Superior temporal gyrus (tissue), 1 donor: ENCODE results near the gene PKLR.
"Not testable (repeated sequence)": the region's sequence is repeated elsewhere in the genome, so short reads cannot be mapped to it uniquely, and the experiment has no call there.

Experiments used
- DNase-seq: peaks from one replicate; pipeline ENCODE4 v3.0.0-alpha.2; 2016; ENCODE audit errors: extremely low spot score

Gene PKLR

DNA sequence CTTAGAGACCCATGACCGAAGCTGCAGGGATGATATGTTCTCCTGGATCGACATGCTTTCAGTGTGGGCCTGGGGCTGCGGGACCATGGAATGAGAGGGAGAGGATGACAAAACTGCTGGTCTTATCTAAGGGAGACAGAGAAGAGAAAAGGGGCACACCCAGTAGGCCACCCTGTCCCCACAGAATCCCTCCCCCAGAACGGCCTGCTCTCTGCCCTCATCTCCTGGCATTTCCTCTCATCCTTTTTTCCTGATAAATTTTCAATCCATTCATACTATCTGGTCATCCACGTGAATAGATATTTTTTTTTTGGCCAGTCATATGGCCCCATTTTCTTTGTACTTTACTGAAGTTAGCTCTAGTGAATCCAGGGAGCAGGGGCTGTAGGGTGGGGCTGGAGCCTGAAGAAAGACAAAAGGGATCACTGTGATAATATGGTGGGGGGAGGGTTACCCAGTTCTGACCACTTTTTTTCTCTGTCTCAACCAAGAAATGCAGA, at the start of gene PKLR:
Gene PKLR (minus strand): TSS at position 97 of the 500 bp plus-strand sequence. CDS start 43 bp downstream, at position 54.
- no peak for DNase-seq

DNA sequence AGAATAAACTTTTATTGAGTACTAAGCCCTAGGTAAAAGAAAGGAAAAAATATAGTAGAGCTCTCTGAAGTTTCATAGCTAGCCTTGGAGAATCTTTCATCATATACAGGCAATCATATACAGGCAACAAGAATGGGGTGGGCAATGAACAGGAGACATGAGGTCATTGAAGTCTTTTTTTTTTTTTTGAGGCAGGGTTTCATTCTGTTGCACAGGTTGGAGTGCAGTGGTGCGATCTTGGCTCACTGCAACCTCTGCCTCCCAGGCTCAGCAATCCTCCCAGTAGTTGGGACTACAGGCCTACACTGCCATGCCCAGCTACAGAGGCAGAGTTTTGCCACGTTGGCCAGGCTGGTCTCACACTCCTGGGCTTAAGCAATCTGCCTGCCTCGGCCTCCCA, 41.6 kb upstream of the PKLR start:
- no peak for DNase-seq

DNA sequence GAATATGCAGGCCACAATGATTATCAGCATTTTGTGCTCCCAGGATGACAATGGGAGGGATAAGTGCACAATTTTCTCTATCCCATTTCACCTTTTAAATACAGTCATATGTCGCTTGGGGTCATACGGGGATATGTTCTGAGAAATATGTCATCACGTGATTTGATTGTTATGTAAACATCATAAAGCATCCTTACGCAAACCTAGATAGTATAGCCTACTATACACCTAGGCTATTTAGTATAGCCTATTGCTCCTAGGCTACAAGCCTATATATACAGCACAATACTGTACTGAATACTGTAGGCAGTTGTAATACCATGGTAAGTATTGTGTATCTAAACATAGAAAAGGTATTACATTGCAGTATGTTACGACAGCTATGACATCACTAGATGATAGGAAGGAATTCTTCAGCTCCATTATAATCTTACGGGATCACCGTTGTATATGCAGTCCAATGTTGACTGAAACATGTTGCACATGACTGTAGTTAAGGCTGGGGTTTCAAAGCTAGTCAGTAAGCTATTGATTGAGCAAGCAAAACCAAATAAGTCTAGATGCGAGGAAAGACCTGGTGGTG, 38.4 kb upstream of the PKLR start:
- DNase-seq: no peak

DNA sequence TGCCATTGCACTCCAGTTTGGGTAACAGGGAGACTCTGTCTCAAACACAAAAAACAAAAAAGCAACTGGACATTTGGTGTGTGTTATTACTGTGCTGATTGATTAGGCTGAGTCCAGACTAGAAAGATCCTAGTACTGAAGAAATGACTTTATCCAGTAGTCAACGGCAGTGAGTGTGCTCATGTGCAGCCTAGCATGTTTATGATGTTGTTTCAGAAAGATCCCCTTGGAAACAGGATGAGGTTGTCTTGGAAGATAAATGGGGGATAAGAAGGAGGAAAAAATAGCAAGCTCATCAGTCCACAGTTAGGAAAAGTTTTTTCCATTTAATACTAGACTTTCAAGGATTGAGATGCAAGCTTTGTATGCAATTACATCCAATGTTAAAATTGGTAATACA, 33.7 kb upstream of the PKLR start:
- DNase-seq: no peak

DNA sequence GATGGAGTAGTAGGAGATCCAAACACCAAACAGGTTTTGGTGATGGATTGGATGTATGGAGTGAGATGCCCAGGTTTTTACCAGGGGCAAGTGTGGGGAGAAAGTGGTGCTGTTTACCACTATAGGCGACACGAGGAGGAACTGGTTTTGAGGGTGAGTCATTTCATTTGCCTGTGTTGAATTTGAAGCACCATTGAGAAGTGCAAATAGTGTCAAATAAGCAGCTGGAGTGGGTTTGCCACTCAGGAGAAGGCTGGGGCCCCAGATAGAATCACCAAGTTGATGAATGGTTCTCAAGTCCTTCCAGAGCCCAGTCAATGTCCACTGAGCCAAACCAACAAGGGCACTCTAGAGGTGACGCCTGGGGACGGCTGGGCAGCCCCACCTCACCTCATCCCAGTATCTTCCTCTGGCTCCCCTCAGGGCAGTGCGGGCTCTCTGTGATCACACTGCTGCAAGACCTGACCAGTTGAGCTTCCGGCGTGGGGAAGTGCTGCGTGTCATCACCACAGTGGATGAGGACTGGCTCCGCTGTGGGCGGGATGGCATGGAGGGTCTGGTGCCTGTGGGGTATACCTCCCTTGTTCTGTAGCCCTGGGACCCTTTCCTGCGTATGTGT, 28.9 kb upstream of the PKLR start:
- DNase-seq: no peak

DNA sequence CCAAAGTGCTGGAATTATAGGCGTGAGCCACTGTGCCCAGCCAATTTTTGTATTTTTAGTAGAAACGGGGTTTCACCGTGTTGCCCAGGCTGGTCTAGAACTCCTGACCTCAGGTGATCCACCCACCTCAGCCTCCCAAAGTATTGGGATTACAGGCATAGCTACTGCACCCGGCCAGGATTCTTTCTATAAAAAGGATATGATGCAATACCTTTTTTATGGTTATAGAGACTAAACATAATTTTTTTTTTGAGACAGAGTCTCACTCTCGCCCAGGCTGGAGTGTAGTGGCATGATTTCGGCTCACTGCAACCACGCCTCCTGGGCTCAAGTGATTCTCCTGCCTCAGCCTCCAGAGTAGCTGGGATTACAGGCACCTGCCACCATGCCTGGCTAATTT, 27.6 kb upstream of the PKLR start:
- DNase-seq: not testable (repeated sequence)

DNA sequence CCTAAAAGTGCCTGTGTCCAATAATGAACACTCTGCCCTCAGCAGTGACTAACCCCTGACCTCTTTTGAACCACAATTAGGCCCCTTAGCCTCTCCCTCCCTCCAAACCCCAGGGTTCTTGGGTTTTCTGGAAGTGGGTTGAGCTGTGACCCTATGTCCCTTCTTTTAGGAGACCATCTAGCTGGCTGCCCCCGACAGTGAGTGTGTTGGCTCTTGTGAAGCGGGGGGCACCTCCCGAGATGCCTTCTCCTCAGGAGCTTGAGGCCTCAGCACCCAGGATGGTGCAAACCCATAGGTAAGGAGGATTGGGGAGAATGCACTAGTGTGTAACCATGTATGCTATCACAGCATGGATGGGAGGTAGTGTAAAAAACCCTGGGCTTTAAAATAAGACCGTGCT, 26.7 kb upstream of the PKLR start:
- DNase-seq: no peak

DNA sequence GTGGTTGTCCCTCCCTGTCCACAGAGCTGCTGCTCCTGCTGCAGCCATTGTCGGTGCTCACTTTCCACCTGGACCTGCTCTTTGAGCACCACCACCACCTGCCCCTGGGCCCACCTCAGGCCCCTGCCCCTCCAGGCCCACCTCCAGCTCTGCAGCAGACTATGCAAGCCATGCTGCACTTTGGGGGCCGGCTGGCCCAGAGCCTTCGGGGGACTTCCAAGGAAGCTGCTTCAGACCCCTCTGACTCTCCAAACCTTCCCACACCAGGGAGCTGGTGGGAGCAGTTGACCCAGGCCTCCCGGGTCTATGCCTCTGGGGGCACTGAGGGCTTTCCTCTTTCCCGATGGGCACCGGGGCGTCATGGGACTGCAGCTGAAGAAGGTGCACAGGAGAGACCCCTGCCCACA, 25.4 kb upstream of the PKLR start:
- DNase-seq: no peak

DNA sequence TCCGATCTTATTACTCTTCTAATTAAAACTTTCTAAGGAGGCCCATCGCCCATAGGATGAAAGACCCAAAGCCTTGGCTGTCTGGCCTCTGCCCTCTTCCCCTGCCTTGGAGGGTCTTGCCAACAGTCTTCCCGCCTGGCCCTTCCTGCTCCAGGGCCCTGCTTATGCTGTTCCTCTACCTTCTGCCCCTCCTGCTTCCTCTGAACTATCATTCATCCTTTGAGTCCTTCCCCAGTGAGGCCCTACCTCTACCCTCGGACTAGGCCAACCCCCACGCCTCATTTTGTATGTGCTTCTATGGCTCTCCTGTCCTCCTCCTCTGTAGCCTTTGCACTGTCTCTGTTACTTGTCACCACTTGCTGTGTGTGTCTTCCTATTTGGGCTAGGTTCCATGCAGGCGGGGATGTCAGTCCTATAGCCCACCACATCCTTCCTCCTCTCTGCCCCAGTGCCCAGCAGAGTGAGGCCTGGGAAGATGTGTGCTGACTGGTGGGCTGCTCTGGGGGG, 24.8 kb upstream of the PKLR start:
- no peak for DNase-seq

DNA sequence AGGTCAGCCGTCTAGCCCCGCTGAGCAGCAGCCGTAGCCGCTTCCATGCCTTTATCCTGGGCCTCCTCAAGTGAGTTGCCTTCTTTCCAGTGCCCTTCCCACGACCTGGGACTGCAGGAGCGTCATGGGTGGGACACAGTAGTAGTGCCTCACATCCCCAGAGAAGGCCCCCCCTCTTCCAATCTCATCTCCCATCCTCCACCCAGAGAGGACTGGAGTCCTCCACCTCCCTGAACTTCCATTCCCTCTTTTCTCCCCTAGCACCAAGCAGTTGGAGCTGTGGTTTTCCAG, 24.3 kb upstream of the PKLR start:
- no peak for DNase-seq

DNA sequence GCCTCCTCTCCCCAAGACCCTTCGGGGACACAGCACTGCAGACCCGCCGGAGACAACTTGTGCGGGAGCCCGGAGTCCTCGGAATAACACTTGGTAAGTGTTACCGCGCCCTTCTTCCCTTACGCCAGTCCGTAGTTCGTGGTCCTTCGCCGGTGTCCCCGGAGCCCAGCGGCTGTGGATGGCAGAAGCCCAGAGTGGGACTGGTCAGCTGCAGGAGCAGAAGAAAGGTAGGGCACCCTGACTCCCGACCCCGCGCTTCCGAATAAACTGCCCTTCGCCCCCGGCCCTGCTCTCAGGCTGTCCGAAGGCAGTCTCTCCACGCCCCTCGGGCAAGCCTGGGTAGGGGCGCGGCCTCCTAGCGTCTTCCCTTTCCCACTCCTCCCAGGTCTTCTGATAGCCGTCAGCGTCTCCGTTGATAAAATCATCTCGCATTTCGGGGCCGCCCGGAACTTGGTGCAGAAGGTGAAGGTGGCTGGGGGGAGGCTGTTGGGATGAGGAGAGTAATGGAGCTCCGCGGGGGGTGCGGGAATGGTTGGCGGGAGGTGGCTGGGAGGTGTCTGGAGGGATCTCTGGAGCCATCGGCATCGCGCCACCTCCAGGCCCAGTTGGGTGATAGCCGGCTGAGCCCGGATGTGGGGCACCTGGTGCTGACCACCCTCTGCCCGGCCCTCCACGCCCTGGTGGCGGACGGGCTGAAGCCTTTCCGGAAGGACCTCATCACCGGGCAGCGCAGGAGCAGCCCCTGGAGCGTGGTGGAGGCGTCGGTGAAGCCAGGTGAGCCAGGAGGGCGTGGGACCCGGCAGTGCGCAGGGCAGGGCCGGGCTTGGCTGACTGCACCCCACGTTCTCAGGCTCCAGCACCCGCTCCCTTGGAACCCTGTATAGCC, 23.7 kb upstream of the PKLR start:
- DNase-seq: no peak

DNA sequence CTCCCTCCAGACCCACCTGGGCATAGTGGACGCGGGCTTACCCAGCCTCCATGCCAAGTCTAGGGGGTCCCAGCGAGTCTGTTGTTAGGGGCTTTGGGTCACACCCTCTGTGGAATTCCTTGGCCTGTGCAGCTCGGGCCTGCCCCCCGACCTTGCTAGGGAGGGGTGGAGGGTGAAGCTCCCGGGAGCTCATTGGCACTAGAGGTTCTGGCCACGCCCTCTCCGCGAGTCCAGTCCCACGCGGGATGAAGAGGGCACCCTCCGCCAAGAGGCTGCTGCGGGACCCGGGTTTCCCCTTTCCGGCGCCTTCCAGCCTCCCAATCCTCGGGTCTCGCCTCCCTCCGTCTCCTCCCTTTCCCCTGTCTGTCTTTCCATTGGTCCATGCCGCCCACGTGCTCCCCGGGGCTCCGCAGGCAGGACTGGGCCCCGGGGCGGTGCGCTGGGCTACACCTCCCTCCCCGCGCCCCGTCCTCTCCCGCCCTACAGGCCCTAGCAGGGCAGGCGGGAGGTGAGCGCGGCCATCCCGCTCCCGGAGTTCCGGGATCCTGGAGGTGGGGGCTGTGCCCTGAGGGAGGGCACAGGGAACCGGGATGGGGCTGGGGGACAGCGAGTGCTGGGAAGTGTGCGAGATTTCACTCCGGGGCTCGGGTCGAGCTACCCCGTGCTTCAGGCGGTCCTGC, 22.9 kb upstream of the PKLR start:
- DNase-seq: peak; percentile 95

DNA sequence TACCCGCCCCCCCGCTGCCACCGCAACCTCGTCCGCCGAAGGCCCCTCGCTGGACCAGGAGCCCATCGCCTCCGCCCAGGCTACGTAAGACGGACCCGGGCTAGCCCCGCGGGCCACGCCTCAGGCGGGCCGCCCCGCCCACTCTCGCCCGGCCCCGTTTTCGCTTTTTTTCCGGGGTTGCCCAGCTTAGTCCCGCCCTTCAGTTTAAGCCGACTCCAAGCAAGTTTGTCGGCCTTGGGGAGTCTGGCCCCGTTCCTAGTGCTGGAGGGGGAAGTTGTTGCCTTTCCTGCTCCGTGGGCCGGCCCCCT, 22.4 kb upstream of the PKLR start:
- peak; percentile 38 for DNase-seq

DNA sequence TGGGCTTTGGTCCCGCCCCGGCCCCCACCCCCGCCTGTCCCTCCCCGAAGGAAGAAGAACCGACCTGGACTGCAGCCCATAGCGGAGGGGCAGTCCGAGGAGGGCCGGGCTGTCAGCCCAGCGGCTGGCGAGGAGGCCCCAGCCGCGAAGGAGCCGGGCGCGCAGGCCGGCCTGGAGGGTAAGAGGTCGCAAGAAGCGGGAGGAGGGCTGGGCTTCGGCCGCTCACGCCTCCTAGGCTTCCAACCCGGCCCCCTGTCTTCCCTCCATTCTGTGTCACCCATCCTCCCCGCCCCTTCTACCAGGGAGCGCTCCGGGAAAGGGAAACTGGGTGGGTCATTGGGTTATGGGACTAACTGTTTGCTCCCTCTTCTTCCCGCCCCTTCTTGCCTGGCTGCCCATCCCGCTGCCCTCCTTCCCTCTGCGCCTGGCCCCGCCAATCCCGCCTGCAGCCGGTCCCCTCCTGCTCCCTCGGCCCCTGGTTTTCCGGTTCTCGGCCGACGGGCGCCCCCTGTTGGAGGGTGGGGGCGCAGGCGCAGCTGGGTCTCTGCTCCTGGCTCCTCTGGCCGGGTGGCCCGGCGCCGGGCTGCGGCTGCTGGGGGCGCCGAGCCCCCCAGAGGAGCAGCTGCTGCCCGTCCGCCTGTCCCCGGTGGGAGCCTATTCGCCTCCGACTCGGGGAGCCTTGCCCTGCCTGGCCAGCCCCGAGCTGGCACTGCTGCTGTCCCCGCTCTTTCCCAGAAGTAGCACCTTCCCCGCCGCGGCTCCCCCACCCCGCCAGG, 21.9 kb upstream of the PKLR start:
- DNase-seq: peak; percentile 88

DNA sequence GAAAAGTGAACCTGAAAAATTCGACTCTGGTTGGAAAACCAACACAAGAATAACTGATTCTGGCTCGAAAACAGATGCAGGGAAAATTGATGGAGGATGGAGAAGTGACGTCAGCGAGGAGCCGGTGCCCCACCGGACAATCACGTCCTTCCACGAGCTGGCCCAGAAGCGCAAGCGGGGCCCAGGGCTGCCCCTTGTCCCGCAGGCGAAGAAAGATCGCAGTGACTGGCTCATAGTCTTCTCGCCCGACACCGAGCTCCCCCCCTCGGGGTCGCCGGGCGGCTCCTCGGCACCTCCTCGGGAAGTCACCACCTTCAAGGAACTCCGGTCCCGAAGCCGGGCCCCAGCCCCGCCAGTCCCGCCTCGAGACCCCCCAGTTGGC, 21.3 kb upstream of the PKLR start:
- no peak for DNase-seq

DNA sequence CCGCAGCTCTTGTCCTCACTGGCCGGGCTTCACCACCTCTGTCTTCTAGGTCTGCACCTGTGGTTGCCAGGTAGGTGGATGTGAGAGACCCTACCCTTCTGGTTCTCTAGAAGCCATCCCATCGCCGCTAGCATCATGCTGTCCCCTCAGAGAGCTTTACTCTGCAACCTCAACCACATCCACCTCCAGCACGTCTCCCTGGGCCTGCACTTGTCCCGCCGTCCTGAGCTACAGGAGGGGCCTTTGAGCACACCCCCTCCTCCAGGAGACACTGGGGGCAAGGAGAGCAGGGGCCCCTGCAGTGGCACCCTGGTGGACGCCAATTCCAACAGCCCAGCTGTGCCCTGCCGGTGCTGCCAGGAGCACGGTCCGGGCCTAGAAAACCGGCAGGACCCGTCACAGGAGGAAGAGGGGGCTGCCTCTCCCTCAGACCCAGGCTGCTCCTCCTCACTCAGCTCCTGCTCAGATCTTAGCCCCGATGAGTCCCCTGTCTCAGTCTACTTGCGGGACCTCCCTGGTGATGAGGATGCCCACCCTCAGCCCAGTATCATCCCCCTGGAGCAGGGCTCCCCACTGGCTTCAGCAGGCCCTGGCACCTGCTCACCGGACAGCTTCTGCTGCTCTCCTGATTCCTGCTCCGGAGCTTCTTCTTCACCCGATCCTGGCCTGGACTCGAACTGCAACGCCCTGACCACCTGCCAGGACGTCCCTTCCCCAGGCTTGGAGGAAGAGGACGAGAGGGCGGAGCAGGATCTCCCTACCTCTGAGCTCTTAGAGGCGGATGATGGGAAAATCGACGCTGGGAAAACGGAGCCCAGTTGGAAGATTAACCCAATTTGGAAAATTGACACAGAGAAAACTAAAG, 20.6 kb upstream of the PKLR start:
- DNase-seq: no peak

DNA sequence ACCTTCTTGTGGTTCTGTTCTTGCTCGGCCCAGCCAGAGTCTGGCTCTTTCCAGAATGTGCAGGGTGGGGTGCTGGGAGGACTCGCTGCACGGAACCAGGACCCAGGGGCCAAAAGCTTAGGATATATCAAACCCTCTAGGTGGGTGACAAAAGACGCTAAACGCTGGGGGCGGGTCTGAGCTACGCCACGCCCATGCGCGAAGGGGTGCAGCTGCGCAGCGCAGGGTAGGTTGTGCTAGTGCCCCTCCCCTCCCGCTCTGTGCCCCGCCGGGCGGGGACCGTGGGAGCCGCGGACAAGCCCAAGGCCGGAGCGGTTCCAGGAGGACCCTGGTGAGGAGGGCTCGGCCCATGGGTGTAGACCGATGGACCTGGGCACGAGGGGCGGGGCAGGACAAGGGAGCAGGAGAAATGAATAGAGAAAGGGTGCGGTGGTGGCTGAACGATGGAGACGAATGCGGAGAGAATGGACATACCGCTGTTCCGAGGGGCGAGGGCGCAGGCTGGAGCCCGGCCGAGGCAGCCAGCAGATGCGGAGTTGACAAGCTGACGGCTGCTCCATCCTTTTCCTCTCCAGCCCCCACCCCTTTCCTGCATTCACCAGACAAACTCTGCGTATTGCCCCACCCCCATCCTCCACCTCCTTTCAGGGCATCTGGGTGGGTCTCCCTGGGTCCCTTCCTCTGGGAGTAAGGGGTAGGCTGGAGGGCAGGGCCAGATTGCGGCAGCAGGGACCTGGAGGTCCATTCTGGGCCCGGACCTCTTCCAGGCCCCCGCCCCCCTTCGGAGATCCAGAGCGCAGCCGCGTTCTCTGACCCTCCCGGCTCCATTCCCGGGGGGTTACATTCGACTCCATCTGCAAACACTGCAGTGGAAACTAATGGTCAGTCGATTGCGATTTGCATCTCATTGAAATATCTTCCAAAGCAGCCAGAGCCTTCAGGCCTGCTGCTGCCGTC, 19.7 kb upstream of the PKLR start, which contains the start of gene RUSC1:
Gene RUSC1 (plus strand): TSS at position 234 of the 957 bp plus-strand sequence. CDS start 880 bp downstream, outside the sequence.
- DNase-seq: peak; percentile 84

DNA sequence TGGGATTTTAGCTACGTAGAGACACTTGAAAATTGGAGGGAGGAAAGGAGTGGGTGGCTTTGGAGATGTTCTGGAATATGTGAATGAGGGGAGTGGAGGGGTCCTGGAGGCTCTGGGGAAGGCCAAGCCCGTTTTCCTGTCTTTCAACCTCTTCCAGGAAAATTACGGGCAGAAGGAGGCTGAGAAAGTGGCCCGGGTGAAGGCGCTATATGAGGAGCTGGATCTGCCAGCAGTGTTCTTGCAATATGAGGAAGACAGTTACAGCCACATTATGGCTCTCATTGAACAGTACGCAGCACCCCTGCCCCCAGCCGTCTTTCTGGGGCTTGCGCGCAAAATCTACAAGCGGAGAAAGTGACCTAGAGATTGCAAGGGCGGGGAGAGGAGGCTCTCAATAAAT, 19.0 kb upstream of the PKLR start:
- no peak for DNase-seq

DNA sequence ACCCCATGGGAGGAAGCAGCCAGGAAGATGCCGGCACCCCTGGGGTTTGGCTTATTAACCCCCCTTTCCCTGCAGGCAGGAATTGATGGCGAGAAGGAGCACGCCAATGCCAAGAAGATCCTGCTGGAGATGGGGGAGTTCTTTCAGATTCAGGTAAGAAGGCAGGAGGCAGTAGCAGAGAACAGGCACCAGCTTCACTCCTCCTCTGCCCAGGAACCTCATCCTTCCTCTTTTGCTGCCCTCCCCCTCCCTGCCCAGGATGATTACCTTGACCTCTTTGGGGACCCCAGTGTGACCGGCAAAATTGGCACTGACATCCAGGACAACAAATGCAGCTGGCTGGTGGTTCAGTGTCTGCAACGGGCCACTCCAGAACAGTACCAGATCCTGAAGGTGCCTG, 18.3 kb upstream of the PKLR start:
- no peak for DNase-seq
